H1 (cell line): Measurements from ENCODE around the gene SULT6B1. TPM values are rescaled to one million over a fixed set of nuclear protein-coding genes. Genes with fewer than 3 reads are reported as not detected.

Experiments used
- polyA plus RNA-seq, 7 experiments: library from polyadenylated mRNA; depleted of rRNA in 3 of 7; stranded (reverse) in 5 of 7; unstranded in 2 of 7; fragments of >200 nt in 5 of 7; fragments of 200-250 nt in 2 of 7; gene quantifications; 1 replicate in 5 of 7; 2 replicates in 1 of 7; 4 replicates in 1 of 7; pipeline versions ENCODE4 v1.2.1 to v1.2.3, GENCODE V29; 2011 to 2013; ENCODE audit warnings: missing spikeins in 2 of 7, mixed read lengths in 2 of 7
- total RNA-seq: library from RNA; stranded (reverse); fragmentation: NEBNext Ultra II Directional; extraction: Animal tissue kit (Norgen Biotek cat#: 25700); gene quantifications from 2 replicates; pipeline ENCODE4 v1.2.1, GENCODE V29; 2021
- TF ChIP-seq, protein P1 (sequence below): fragments of 300-600 bp; sonication (generic); IDR thresholded peaks from 2 replicates; pipeline ENCODE4 v1.7.1; 2012; ENCODE audit warnings: low read length, moderate library complexity, mild to moderate bottlenecking, inconsistent platforms; ENCODE audit not compliant: insufficient replicate concordance

The SULT6B1 gene
- total and polyA plus RNA-seq, 2 of the 8 experiments (the other 6 are each of a cell fraction or from before 2014, with no cell fraction given): not detected

DNA sequence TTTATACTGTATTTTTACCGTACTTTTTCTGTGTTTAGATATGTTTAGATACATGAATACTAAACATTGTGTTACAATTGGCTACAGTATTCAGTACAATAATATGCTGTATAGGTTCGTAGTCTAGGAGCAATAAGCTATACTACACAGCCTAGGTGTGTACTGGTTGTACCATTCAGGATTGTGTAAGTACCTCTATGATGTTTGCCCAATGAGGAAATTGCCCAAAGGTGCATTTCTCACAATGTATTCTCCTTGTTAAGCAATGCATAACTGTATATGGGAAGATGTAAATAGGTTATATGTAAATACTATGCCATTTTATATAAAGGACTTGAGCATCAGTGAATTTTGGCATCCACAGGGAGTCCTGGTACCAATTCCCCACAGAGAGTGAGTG lies 42.4 kb downstream of the SULT6B1 start (continued):
- TF ChIP-seq, protein P1, sequence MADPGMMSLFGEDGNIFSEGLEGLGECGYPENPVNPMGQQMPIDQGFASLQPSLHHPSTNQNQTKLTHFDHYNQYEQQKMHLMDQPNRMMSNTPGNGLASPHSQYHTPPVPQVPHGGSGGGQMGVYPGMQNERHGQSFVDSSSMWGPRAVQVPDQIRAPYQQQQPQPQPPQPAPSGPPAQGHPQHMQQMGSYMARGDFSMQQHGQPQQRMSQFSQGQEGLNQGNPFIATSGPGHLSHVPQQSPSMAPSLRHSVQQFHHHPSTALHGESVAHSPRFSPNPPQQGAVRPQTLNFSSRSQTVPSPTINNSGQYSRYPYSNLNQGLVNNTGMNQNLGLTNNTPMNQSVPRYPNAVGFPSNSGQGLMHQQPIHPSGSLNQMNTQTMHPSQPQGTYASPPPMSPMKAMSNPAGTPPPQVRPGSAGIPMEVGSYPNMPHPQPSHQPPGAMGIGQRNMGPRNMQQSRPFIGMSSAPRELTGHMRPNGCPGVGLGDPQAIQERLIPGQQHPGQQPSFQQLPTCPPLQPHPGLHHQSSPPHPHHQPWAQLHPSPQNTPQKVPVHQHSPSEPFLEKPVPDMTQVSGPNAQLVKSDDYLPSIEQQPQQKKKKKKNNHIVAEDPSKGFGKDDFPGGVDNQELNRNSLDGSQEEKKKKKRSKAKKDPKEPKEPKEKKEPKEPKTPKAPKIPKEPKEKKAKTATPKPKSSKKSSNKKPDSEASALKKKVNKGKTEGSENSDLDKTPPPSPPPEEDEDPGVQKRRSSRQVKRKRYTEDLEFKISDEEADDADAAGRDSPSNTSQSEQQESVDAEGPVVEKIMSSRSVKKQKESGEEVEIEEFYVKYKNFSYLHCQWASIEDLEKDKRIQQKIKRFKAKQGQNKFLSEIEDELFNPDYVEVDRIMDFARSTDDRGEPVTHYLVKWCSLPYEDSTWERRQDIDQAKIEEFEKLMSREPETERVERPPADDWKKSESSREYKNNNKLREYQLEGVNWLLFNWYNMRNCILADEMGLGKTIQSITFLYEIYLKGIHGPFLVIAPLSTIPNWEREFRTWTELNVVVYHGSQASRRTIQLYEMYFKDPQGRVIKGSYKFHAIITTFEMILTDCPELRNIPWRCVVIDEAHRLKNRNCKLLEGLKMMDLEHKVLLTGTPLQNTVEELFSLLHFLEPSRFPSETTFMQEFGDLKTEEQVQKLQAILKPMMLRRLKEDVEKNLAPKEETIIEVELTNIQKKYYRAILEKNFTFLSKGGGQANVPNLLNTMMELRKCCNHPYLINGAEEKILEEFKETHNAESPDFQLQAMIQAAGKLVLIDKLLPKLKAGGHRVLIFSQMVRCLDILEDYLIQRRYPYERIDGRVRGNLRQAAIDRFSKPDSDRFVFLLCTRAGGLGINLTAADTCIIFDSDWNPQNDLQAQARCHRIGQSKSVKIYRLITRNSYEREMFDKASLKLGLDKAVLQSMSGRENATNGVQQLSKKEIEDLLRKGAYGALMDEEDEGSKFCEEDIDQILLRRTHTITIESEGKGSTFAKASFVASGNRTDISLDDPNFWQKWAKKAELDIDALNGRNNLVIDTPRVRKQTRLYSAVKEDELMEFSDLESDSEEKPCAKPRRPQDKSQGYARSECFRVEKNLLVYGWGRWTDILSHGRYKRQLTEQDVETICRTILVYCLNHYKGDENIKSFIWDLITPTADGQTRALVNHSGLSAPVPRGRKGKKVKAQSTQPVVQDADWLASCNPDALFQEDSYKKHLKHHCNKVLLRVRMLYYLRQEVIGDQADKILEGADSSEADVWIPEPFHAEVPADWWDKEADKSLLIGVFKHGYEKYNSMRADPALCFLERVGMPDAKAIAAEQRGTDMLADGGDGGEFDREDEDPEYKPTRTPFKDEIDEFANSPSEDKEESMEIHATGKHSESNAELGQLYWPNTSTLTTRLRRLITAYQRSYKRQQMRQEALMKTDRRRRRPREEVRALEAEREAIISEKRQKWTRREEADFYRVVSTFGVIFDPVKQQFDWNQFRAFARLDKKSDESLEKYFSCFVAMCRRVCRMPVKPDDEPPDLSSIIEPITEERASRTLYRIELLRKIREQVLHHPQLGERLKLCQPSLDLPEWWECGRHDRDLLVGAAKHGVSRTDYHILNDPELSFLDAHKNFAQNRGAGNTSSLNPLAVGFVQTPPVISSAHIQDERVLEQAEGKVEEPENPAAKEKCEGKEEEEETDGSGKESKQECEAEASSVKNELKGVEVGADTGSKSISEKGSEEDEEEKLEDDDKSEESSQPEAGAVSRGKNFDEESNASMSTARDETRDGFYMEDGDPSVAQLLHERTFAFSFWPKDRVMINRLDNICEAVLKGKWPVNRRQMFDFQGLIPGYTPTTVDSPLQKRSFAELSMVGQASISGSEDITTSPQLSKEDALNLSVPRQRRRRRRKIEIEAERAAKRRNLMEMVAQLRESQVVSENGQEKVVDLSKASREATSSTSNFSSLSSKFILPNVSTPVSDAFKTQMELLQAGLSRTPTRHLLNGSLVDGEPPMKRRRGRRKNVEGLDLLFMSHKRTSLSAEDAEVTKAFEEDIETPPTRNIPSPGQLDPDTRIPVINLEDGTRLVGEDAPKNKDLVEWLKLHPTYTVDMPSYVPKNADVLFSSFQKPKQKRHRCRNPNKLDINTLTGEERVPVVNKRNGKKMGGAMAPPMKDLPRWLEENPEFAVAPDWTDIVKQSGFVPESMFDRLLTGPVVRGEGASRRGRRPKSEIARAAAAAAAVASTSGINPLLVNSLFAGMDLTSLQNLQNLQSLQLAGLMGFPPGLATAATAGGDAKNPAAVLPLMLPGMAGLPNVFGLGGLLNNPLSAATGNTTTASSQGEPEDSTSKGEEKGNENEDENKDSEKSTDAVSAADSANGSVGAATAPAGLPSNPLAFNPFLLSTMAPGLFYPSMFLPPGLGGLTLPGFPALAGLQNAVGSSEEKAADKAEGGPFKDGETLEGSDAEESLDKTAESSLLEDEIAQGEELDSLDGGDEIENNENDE: no peak
